Neural cell (in vitro differentiated cells): ENCODE measurements around the gene SPEF1.

Experiments used
- EP300 ChIP-seq: fragments of 450-650 bp; conservative IDR thresholded peaks from 2 replicates; pipeline ENCODE4 v1.6.1; 2014; ENCODE audit warnings: antibody characterized with exemption, mild to moderate bottlenecking, moderate library complexity; ENCODE audit not compliant: poor library complexity, severe bottlenecking
- EZH2 ChIP-seq: fragments of 200-600, 300-800 bp; shearing (Covaris generic), sonication (generic); IDR thresholded peaks from 2 replicates; pipeline ENCODE4 v1.6.1; 2014; ENCODE audit warnings: antibody characterized with exemption, low read length, borderline replicate concordance, mild to moderate bottlenecking; ENCODE audit not compliant: insufficient read depth, poor library complexity, severe bottlenecking
- POLR2AphosphoS5 ChIP-seq: IDR thresholded peaks from 2 replicates; pipeline ENCODE4 v1.6.1; 2012
- REST ChIP-seq: IDR thresholded peaks from 2 replicates; pipeline ENCODE4 v1.6.1; 2012; ENCODE audit warnings: borderline replicate concordance
- TAF1 ChIP-seq: IDR thresholded peaks from 2 replicates; pipeline ENCODE4 v1.6.1; 2012; ENCODE audit warnings: low read depth
- TF ChIP-seq, protein P1 (sequence below): fragments of 450-650 bp; IDR thresholded peaks from 2 replicates; pipeline ENCODE4 v1.5.1; 2014; ENCODE audit warnings: antibody characterized with exemption, mild to moderate bottlenecking, moderate library complexity; ENCODE audit not compliant: poor library complexity, severe bottlenecking

- TF ChIP-seq, protein P1, sequence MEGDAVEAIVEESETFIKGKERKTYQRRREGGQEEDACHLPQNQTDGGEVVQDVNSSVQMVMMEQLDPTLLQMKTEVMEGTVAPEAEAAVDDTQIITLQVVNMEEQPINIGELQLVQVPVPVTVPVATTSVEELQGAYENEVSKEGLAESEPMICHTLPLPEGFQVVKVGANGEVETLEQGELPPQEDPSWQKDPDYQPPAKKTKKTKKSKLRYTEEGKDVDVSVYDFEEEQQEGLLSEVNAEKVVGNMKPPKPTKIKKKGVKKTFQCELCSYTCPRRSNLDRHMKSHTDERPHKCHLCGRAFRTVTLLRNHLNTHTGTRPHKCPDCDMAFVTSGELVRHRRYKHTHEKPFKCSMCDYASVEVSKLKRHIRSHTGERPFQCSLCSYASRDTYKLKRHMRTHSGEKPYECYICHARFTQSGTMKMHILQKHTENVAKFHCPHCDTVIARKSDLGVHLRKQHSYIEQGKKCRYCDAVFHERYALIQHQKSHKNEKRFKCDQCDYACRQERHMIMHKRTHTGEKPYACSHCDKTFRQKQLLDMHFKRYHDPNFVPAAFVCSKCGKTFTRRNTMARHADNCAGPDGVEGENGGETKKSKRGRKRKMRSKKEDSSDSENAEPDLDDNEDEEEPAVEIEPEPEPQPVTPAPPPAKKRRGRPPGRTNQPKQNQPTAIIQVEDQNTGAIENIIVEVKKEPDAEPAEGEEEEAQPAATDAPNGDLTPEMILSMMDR: peak; percentile 100
- TF ChIP-seq EP300 (peak; percentile 80), POLR2AphosphoS5 (peak; percentile 89), EZH2 (no peak), TAF1 (peak; percentile 62), REST (peak; percentile 75)
Measured at GRCh38 chr20:3820048-3820900, 39.0 kb upstream of the SPEF1 start, which contains the start of gene AP5S1.
